GM21529 (cell line): Measurements from ENCODE around the gene TMEM176A.

Source experiments
- ATAC-seq: cut with Tn5 transposase; IDR thresholded peaks from one replicate; pipeline ENCODE4 v1.9.1; 2021; ENCODE audit not compliant: unreplicated experiment

Gene TMEM176A

DNA sequence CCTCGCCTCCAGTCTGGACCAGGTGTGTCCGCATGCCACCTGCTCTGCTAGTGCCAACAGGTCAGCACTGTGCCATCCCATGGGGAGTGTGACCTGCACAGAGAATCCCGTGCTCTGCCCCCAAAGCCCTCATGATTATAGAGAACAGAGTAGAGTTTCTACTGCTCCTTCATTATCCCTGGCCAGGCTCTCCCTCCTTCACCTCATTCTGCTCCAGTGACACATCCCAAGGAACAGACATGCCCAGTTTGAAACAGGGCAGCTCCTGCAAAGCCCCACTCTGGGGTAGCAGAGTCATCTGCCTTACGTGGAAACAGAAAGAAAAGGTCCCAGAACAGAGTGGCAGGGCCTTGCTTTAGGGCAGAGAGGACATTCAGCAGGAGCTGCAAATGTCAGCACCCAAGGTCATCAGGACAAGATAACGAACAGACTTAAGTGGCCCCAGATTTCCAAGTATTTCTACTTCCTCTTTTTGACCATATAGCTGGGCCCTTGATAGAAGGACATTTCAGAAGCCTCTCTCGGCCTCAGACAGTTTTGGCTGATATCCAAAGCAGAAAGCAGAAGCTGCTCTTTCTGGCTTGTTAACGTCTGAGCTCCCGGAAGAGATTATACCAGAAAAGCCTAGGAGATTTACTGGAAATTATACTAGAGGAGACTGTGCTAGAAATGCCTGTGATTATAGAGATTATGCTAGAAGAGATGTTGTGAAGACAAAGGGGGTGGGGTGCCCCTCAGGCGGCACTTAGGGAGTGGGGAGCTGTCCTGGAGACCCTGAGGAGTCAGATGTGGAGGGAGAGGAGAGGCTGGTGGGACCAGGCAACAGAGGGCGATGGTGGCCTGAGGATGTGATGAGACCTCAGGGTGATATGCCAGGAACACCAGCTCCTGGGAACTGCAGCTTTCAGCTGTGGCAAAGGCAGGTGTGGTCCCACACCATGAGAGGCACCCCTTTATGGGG is 13.0 kb upstream of the TMEM176A start:
- peak; percentile 55 for ATAC-seq

GRCh38 chr7:150788474-150789269 is 11.9 kb upstream of the TMEM176A start:
- no peak for ATAC-seq

DNA sequence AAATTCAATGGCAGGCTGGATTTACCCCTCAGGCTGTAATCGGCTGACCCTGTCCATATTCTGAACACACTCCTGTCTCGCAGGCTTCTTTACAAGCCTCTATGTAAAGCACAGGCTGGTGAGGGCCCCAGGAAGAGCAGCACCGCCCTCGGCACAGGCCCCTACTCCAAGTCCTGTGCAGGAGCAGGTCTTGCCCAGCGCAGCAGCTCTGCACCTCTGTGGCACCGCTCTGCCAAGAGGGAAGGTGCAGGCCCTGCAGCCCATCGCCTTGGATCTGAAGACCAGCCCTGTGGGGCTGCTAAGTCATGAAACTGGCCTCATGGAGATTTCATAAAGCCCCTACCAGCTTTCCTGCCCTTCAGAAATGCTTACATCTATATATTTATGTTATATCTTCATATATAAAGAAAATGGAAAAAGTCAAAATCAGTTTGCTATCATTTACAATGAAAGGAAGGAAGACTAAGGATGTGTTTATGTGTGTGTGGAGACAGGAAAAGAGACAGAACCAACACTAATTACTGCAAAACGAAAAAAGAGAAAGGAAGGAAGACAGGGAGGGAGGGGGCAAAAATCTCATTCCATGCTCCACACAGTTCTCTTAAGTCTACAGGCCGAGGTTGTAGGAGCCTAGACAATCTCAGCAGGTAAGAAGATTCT is 10.0 kb upstream of the TMEM176A start:
- ATAC-seq, result no peak

GRCh38 chr7:150791304-150791703 is 9.3 kb upstream of the TMEM176A start:
- no peak for ATAC-seq

GRCh38 chr7:150791746-150792452 is 8.7 kb upstream of the TMEM176A start:
- ATAC-seq, result no peak

- ATAC-seq, result no peak
These were observed 6.9 kb upstream of the TMEM176A start for GRCh38 chr7:150793569-150794238.

GRCh38 chr7:150797661-150798060 is 2.9 kb upstream of the TMEM176A start:
- no peak for ATAC-seq

DNA sequence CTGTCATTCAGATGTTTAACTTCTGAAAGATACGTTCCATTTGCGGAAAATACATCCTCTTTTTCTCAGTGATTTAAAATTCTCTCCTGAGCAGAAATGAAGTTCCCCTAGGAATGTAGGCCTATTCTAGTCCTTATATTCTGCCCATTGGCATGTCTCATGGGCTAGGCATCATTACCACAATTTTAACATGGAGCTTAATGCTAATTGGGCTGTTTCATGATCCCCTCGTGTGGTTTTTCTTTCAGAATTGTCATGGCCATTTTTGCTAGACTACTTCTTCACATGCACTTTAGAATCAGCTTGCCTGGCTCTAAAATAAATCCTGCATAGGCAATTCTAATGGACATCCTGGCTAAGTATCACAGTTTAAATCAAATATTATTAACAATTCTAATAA is 1.4 kb upstream of the TMEM176A start:
- ATAC-seq, result no peak

DNA sequence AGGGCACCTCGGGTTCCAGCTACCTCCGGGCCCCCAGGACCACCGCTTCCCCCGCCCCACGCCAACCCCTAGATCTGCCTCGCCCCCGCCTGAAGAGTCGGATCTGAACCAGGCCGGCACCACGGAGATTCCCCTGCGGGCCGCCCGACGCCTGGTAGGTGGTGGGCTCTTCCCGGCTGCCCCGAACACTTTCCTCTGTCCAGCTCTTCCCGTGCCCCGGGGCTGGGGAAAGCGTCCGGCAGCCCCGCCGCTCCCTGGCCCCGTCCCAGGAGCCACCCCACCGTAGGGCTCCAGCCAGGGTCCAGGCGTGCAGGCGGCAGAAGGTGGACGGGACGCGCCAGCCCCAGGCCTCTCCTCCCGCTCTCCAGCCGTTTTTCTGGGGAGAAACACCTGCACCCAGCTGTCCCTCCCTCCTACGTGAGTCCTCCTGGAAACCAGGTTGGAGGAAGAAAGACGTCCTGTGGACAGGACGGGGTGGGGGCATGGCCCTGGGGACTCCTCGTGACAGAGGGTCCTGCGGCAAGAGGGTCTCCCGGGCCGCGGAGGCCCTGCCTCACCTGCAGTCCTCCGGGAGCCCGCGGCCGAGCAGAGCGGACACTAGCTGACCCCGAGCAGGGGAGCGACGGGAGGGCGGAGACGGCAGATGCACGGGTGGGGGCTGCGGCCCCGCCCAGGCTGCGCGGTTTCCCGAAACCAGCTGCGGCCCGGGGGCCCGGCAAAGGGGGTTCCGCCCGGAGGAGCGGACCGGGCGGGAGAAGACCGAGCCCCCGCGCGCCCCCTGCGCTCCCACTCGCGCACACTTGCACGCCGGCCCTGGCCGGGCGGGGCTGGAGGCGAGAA is 608 bp upstream of the TMEM176A start, which contains the start of gene TMEM176B:
TMEM176B (minus strand) TSS at position 624 of the 840 bp plus-strand sequence. CDS start 3,795 bp downstream, outside the sequence.
- no peak for ATAC-seq

- no peak for ATAC-seq
These were observed 825 bp downstream of the TMEM176A start for GRCh38 chr7:150801242-150801945.

- no peak for ATAC-seq
These were observed 1.6 kb downstream of the TMEM176A start for GRCh38 chr7:150801946-150802771.

DNA sequence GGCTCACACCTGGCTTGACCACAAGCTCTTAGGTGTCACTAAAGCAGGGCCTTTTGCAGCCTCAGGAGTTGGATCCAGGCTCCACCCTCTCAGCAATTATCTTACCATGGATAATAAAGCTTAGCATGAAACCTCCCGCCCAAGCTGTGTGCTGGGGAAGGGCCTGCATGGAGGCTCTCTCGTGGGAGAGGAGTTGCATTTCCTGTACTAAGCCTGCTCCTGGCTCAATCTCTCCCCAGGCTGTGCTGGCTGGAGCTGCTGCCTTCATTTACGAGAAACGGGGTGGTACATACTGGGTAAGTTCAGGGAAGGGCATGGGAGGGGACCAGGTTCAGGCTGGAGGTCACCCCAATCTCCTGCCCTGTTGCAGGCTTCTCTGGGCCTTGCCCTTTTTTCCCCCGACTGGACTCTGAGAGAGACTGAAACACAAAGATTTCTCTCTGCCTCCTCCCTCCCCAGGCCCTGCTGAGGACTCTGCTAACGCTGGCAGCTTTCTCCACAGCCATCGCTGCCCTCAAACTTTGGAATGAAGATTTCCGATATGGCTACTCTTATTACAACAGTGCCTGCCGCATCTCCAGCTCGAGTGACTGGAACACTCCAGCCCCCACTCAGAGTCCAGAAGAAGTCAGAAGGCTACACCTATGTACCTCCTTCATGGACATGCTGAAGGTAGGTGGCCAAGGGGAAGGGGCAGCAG is 2.7 kb downstream of the TMEM176A start:
- ATAC-seq, result no peak

DNA sequence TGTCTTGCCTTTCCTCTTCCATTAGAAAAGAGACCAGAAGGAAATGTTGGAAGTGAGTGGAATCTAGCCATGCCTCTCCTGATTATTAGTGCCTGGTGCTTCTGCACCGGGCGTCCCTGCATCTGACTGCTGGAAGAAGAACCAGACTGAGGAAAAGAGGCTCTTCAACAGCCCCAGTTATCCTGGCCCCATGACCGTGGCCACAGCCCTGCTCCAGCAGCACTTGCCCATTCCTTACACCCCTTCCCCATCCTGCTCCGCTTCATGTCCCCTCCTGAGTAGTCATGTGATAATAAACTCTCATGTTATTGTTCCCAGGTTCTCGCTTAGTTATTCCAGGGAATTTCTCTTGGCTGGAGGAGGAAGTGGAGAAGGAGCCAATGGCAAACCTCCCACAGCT is 4.2 kb downstream of the TMEM176A start:
- no peak for ATAC-seq

DNA sequence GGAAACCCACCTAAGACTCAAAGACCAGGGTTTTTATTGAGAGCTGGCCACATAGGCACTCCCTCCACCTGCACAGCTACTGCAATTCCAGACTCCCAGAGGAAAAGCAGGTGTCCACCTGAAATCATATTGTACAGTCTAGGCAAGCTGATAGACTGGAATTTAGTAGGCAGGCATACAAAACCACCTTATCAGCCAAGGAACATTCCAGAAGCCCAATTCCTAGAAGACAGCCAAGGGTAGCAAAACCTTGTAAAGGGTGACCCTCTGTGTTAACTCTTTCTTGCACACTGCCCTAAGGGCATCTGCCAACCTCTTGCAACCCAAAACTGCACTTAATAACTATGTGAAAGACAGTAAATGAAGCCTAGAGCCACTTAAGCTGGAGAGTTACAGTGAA is 5.3 kb downstream of the TMEM176A start:
- no peak for ATAC-seq

GRCh38 chr7:150806454-150806853 is 5.9 kb downstream of the TMEM176A start:
- no peak for ATAC-seq

DNA sequence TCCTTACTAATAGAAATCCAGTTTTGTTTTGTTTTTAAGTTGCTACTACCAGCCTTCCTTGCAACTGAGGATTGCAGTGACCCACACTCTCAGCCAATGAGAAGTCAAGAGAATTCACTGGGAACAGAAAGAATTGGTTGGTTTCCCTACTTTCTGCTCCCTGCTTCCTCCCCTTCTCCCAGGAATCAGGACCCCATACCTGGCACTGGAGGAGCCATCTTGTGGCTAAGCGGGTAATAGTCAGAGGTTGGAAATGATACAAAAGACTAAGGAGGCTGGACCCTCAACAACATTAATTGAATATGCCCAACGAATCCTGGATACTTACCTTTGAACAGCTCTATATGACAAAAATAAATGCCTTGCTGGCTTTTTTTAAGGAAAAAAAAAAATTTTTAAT is 6.3 kb downstream of the TMEM176A start:
- ATAC-seq, result no peak
